Uterus (tissue), 4 donors: ENCODE data around the gene EXOC3. TPM values are rescaled to one million over a fixed set of nuclear protein-coding genes. Genes with fewer than 3 reads are reported as not detected.

Experiments
- DNase-seq, 2 donors: peaks; one replicate each; pipeline ENCODE4 v3.0.0-alpha.2; 2019 to 2020
- H3K27ac ChIP-seq, 2 donors: fragments of 200-600 bp; sonication (generic); 1 replicate in 1 of 2; 2 replicates in 1 of 2; pipeline ENCODE4 v1.5.1; 2016 to 2018
- H3K27me3 ChIP-seq, 2 donors: fragments of 200-600 bp; sonication (generic); one replicate each; pipeline ENCODE4 v1.5.1; 2018 to 2019; ENCODE audit warnings: control low read depth in 1 of 2
- H3K36me3 ChIP-seq, 2 donors: fragments of 200-600 bp; sonication (generic); one replicate each; pipeline ENCODE4 v1.5.1; 2019; ENCODE audit warnings: control low read depth in 1 of 2
- H3K4me1 ChIP-seq, 2 donors: fragments of 200-600 bp; sonication (generic); one replicate each; pipeline ENCODE4 v1.5.1; 2018 to 2019; ENCODE audit warnings: control low read depth in 1 of 2
- H3K4me3 ChIP-seq, 2 donors: fragments of 200-600 bp; sonication (generic); 1 replicate in 1 of 2; 2 replicates in 1 of 2; pipeline ENCODE4 v1.5.1; 2018 to 2019; ENCODE audit warnings: mild to moderate bottlenecking in 1 of 2
- H3K9me3 ChIP-seq, 2 donors: fragments of 200-600 bp; sonication (generic); one replicate each; pipeline ENCODE4 v1.5.1; 2019; ENCODE audit warnings: control low read depth in 1 of 2
- POLR2A ChIP-seq, 2 donors: fragments of 450-650 bp; IDR thresholded peaks; one replicate each; pipeline ENCODE4 v1.6.1; 2016; ENCODE audit warnings: antibody characterized with exemption in 2 of 2, mild to moderate bottlenecking in 1 of 2, moderate library complexity in 1 of 2
- intact Hi-C: fragments of 100-400 bp; cut with DNase I; formaldehyde crosslinking; loops from one replicate; pipeline ENCODE4 v1.15.1; 2023; ENCODE audit warnings: low total_unique reads
- total RNA-seq, 4 donors: library from RNA; depleted of rRNA in 3 of 4; stranded (reverse); fragments of >200 nt in 3 of 4; gene quantifications; one replicate each; pipeline versions ENCODE4 v1.1.0 to v1.2.4, GENCODE V29; 2014 to 2023
- TF ChIP-seq, protein P1 (sequence below), 4 experiments: fragments of 200-600 bp in 2 of 4; fragments of 450-650 bp in 2 of 4; sonication (generic) in 2 of 4; IDR thresholded peaks; one replicate each; pipeline ENCODE4 v1.5.1; 2016 to 2019; ENCODE audit warnings: antibody characterized with exemption in 4 of 4, mild to moderate bottlenecking in 2 of 4, moderate library complexity in 1 of 4
- donor health status: DM: yes; HTN: yes; CAD: no.

Gene EXOC3
- total RNA-seq, 4 donors from 2014 or later: 30.6 to 64.4 (median 50.2) TPM

DNA sequence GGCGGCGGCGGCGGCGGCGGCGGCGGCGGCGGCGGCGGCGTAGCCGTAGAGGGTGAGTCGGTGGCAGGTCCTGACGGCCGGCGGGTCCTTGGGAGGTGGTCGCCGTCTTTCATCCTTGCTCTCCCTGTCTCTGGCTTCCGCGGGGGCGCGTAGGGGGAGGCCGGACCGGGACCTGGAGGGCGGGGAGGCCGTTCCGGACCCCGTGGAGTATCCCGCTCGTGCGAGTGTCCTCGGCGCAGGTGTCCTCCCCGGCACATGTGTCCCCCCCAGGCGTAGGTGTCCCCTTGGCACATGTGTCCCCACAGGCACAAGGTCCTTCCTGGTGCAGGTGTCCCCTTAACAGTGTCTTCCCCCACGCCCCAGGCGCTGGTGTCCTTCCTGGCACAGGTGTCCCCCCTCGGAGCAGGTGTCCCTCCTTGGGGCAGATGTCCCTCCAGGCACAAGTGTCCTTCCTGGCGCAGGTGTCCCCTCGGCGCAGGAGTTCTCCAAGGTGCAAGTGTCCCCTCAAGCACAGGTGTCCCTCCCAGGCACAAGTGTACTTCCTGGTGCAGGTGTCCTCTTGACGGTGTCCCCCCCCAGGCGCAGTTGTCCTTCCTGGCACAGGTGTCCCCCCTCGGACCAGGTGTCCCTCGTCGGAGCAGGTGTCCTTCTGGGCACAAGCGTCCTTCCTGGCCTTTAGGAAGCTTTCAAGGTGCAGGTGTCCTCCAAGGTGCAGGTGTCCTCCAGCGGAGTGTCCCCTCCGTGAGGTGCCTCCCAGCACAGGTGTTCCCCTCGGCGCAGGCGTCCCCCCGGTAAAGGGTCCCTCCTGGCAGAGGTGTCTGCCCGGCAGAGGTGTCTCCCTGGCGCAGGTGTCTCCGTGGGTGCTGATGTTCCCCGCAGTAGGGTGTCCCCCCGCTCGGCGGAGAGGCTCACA is 519 bp downstream of the EXOC3 start:
- Histone ChIP-seq H3K9me3 (no peaks in the 10 kb centered on the region), H3K4me3 (peak overlapping the region; percentile 93 to 96), H3K27ac (peak overlapping the region; percentile 83), H3K36me3 (no peaks in the 10 kb centered on the region), H3K27me3 (no peaks in the 10 kb centered on the region), H3K4me1 (peaks cover 0 to 18% of the 10 kb centered on the region in 2 donors)
- peak in 1 of 2 donors; percentile 29 for DNase-seq
- intact Hi-C loops: no loop called here
- no peak for TF ChIP-seq POLR2A (IDR thresholded peaks at IDR 0.05)
- TF ChIP-seq, protein P1, sequence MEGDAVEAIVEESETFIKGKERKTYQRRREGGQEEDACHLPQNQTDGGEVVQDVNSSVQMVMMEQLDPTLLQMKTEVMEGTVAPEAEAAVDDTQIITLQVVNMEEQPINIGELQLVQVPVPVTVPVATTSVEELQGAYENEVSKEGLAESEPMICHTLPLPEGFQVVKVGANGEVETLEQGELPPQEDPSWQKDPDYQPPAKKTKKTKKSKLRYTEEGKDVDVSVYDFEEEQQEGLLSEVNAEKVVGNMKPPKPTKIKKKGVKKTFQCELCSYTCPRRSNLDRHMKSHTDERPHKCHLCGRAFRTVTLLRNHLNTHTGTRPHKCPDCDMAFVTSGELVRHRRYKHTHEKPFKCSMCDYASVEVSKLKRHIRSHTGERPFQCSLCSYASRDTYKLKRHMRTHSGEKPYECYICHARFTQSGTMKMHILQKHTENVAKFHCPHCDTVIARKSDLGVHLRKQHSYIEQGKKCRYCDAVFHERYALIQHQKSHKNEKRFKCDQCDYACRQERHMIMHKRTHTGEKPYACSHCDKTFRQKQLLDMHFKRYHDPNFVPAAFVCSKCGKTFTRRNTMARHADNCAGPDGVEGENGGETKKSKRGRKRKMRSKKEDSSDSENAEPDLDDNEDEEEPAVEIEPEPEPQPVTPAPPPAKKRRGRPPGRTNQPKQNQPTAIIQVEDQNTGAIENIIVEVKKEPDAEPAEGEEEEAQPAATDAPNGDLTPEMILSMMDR (IDR thresholded peaks at IDR 0.05): no peak

DNA sequence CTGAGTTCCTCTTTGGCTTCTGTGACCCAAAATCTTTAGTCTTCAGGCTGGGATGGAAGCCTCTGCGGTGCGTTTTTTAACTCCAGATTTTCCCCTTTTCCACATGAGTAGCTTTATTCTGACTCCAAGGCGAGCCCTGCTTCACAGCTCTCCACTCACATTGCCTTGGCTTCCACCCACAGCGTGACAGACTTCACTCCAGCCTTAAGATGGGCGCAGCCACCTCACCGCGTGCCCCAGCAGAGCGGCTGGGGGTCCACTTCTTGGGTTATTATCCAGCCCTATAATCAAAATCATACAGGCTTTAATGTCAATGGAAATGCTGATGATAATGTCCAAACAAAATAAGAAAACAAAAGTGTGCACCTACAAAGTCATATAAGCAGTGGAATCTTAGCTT is 1.2 kb downstream of the EXOC3 start:
- Histone ChIP-seq H3K4me3 (peak overlapping the region; percentile 93 to 96), H3K9me3 (no peaks in the 10 kb centered on the region), H3K27ac (no peak overlapping the region), H3K27me3 (no peaks in the 10 kb centered on the region), H3K36me3 (no peaks in the 10 kb centered on the region), H3K4me1 (peaks cover 0 to 18% of the 10 kb centered on the region in 2 donors)
- no peak for DNase-seq
- no peak for TF ChIP-seq POLR2A (IDR thresholded peaks at IDR 0.05)
- TF ChIP-seq, protein P1 (IDR thresholded peaks at IDR 0.05): no peak
- intact Hi-C loops: no loop called here

GRCh38 chr5:445591-445990 is 2.6 kb downstream of the EXOC3 start:
- H3K36me3 ChIP-seq: no peaks in the 10 kb centered on the region
- intact Hi-C loops: no loop called here

DNA sequence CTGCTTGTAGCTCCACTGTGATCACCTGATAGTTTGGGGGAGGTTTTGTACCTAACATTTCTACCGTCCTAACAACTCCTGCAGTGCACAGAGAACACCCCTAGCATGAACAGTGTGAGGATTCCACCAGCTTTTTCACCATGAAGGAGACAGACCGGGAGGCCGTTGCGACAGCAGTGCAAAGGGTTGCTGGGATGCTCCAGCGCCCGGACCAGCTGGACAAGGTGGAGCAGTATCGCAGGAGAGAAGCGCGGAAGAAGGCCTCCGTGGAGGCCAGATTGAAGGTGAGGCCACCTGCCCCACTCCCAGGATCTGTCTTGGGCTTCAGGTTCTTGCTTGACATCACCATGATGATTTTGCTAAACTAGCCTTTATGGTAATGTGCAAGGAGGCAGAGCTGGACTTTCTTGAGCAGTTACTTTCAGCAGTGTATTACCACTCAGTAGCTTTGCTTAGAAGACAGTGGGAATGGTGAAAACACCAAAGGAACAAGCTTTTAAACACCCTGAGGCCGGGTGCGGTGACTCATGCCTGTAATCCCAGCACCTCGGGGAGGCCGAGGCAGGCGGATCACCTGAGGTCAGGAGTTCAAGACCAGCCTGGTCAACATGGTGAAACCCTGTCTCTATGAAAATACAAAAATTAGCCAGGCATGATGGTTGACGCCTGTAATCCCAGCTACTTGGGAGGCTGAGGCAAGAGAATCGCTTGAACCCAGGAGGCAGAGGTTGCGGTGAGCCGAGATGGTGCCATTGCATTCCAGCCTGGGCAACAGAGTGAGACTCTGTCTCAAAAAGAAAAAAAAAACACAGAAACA is 3.3 kb downstream of the EXOC3 start:
- H3K27me3 ChIP-seq: no peaks in the 10 kb centered on the region
- H3K4me1 ChIP-seq: peaks cover 0 to 18% of the 10 kb centered on the region in 2 donors
- no peak overlapping the region for H3K27ac ChIP-seq
- DNase-seq: no peak
- H3K4me3 ChIP-seq: no peak overlapping the region
- TF ChIP-seq, protein P1 (IDR thresholded peaks at IDR 0.05): no peak
- no peak for TF ChIP-seq POLR2A (IDR thresholded peaks at IDR 0.05)
- H3K36me3 ChIP-seq: no peaks in the 10 kb centered on the region
- intact Hi-C loops: no loop called here
- peaks cover 0 to under 1% of the 10 kb centered on the region in 2 donors for H3K9me3 ChIP-seq

More at GRCh38 chr5:445591-445990, 2.6 kb downstream of the EXOC3 start:
- H3K9me3 ChIP-seq: no peaks in the 10 kb centered on the region
- no peak overlapping the region for H3K4me3 ChIP-seq
- TF ChIP-seq, protein P1 (IDR thresholded peaks at IDR 0.05): no peak
- no peak for TF ChIP-seq POLR2A (IDR thresholded peaks at IDR 0.05)
- H3K27ac ChIP-seq: no peak overlapping the region
- DNase-seq: peak in 1 of 2 donors; percentile 3
- H3K4me1 ChIP-seq: peaks cover 0 to 18% of the 10 kb centered on the region in 2 donors
- H3K27me3 ChIP-seq: no peaks in the 10 kb centered on the region
